NCI-H2227 (cell line): Measurements from ENCODE around the gene CTDP1.
"Not testable (repeated sequence)": the region's sequence is repeated elsewhere in the genome, so short reads cannot be mapped to it uniquely, and the experiment has no call there.

Experiments used
- DNase-seq: peaks from one replicate; lab custom pipeline; 2025; ENCODE audit not compliant: unreplicated experiment; lab: John Stamatoyannopoulos, UW

CTDP1 gene

DNA sequence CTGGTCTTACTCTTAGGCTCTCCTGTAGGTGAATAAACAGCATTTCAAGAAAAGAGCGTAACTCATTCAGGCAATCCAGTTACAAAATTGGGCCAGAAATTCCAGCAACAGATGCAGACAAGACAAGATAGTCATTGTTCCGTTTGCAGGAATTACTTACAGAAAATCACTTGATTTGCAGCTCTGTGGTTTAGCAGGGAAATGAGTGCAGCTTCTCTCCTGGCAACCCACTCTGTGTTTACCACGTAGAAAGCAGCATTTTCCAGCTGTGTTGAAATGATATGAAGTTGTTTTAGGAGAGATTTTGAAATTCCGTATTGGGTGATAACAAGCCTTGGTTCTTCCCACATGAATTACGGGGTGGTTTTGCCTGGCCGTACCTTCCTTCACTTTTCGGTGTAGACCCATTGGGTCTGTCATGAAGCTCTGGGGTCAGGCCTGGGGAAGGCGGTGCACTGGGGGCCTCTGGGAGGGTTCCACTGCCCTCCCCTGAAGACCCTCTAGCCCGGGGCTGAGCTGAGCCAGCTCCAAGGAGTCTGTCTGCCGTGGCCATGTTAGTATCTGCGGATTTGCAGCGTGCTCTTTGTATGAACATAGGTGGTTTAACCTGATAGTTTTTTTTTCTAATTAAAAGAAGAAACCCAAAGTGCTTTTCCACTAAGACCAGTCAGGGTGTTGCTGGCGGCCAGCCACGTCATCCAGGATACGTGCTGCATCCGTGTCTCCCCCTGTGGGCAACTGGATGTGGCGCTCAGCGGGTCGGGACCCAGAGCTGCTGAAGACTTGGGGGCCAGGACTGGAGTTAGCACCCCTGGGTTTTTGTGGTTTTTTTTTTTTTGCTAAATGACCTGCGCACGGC is 59.2 kb downstream of the CTDP1 start:
- no peak for DNase-seq

DNA sequence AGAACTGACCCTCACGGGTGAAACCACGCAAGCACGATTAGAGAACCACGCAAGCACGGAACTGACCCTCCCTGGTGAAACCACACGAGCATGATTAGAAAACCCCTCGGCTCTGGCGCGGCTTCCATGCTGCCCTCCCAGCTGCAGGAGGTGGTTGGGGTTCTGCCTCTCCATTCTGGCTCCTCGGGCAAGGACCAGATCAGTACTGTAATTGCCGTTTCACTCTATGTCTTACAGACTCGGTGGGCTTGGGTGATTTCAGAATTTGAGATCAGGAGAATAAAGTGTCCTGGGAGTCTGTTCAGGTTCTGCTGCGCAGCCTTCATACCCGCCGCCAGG is 59.8 kb downstream of the CTDP1 start:
- DNase-seq, result no peak

DNA sequence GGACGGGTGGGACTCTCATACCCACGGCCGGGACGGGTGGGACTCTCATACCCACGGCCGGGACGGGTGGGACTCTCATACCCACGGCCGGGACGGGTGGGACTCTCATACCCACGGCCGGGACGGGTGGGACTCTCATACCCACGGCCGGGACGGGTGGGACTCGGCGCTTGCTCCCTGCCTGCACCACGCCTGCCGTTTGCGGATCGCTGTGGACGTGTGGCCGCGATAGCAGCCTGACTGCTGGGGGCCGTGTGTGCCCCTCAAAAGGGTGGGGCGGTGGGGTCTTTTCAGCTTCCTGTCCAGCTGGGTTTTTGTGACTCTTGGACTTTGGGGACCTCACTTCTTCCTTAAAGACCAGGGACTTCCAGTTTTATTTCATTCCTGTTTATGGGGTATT is 60.4 kb downstream of the CTDP1 start:
- DNase-seq, result not testable (repeated sequence)

DNA sequence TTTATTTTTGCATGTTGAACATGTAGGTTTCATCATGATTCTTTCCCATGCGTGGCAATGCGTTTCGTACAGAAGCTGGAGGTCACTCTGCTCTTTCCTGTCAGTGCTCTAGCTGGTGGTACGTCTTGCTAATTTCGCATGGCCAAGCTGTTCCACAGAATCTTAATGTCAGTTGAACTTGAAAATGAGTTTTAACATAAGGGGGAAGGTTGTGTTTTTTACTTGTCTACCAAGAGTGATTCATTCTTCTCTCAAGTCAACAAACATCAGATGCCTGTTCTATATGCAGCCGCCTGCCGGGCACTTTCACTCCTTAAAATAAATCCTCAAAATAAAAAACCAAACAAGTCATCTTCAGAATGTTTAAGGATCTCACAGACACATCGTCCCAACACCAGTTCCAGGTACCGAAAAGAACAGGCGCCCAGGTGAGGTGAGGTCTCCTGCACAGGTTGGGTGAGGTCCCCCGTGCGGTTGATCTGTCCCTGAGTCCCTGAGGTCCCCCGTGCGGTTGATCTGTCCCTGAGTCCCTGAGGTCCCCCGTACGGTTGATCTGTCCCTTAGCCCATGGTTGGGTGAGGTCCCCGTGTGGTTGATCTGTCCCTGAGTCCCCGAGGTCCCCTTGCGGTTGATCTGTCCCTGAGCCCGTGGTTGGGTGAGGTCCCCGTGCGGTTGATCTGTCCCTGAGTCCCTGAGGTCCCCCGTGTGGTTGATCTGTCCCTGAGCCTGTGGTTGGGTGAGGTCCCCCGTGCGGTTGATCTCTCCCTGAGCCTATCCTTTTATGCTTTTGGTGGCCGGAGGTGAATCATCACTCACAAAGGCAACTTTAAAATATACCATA is 61.1 kb downstream of the CTDP1 start:
- no peak for DNase-seq

DNA sequence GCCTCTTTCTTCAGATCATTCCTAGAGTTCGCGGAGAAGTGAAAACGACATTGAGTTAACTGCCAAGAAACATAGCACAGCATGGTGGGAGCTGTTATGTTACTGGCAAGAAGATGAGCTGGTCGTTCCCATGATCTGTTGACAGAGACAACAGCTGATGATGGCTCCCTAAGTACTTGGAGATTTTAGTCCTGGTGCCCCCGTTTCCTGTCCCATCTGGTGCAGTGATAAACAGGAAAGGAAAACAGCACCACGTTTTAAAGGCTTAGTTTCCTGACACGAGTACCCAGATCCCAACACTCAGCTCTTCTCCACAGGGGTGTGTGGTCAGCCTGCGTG is 61.7 kb downstream of the CTDP1 start:
- DNase-seq, result no peak

DNA sequence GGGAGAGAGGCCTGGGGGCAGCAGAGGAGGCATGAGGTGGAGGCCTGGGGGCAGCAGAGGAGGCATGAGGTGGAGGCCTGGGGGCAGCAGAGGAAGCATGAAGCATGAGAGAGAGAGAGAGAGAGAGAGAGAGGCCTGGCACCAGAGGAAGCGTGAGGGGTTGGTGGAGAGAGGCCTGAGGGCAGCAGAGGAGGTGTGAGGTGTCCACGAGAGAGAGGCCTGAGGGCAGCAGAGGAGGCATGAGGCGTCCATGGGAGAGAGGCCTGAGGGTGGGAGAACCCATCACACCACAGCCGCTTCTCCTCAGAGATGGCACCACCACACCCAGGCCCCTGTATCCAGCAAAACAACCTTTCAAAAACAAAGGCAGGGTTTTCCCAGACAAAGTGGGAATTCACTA is 62.5 kb downstream of the CTDP1 start:
- DNase-seq, result no peak

DNA sequence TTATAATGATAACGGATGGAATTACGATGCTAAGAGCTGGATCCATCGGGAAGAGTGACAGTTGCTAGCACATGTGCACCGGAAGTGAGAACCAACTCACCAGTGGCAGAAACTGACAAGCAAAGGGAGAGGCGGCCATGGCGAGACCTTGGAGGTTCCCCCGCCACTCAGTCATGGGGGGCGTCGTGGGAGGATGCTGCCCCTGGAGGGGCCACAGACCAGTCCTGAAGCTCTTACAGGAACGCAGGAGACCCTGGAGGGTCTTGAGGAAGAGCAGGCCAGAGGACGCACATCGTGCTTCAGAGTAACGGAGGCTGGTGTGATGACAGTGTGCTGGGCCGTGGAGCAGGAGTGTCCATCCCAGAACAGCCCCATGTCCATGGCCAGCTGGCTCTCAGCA is 65.0 kb downstream of the CTDP1 start:
- DNase-seq, result no peak

DNA sequence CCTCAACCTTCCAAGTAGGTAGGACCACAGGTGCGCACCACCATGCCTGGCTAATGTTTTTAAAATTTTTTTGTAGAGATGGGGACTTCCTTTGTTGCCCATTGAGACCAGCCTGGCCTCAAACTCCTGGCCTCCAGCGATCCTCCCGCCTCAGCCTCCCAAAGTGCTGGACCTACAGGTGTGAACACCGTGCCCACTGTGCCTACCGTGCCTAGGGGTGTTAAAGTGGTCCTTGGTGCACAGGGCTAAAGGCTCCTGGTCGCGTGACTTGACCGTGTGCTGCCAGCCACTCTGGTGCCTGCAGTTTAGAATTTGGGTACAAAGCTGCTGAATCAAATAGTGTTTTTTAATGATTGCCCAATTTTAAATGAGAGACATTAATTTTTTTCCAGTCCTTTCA is 67.1 kb downstream of the CTDP1 start:
- DNase-seq, result no peak

DNA sequence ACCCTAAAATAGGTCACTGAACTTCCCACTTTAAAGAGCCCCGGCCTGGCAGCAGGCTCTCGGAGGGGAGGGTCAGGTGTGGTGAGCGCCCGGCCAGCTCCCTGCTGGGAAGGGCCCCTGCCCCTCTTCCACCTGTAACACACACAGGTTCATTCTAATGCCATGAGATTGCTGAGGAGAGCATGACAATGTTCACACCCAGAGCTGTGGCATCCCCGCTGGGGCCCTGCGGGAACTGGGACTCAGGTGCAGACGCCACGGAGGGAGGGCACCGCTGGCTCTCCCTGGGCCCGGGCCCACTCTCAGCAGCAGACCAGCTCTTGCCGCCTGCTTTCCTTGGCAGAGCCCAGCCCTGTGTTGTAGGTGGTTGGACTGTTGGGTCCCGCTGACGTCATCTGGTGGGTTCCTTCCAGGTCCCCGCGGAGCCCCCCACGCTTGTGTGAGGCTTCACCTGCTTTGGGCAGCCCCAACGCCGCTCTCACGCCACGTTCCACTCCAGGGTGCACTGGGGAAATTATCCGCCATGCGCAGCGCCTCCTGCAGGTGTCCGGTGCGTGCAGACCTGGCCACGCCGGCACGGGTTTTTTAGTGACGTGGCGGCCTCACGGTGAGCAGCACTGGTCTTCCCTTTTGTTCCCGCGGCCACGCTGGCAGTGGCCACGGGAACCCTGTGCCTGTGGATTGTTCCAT is 67.7 kb downstream of the CTDP1 start:
- DNase-seq, result no peak

DNA sequence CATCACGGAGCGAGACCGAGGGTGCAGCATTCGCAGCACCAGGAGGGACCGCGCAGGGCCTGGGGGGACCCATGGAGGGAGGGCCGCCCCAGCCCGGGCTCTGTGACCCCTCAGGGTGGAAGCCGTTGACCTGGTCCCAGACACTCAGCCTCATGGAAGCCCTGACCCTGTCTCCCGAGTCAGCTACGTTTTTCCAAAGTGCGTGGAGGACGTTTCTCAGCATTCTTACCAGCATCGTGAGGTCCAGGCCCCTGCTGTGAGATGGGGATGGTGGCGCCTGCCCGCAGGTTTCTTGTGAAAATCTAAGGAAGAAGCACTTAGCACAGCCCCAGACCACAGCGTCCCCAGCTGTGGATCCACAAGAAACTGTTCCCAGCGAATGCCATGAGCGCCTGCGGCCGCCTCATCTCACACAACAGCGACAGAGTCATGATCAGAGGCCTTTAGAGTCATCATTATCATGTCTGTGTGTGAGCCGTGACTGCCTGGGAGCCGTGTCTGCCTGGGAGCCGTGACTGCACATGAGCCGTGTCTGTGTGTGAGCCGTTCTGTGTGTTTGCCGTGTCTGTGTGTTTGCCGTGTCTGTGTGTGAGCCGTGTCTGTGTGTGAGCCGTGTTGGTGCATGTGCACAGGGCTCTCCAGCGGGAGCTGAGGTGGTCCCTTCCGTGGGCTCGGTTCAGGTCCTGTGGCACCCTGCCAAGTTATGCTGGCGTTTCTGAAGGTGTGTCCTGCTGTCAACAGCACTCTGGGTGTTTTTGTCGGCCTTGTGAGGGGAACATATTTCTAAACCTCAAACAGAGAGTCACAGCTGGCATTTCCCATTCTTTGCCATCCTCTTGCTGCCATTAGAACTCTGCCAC is 68.9 kb downstream of the CTDP1 start:
- no peak for DNase-seq

DNA sequence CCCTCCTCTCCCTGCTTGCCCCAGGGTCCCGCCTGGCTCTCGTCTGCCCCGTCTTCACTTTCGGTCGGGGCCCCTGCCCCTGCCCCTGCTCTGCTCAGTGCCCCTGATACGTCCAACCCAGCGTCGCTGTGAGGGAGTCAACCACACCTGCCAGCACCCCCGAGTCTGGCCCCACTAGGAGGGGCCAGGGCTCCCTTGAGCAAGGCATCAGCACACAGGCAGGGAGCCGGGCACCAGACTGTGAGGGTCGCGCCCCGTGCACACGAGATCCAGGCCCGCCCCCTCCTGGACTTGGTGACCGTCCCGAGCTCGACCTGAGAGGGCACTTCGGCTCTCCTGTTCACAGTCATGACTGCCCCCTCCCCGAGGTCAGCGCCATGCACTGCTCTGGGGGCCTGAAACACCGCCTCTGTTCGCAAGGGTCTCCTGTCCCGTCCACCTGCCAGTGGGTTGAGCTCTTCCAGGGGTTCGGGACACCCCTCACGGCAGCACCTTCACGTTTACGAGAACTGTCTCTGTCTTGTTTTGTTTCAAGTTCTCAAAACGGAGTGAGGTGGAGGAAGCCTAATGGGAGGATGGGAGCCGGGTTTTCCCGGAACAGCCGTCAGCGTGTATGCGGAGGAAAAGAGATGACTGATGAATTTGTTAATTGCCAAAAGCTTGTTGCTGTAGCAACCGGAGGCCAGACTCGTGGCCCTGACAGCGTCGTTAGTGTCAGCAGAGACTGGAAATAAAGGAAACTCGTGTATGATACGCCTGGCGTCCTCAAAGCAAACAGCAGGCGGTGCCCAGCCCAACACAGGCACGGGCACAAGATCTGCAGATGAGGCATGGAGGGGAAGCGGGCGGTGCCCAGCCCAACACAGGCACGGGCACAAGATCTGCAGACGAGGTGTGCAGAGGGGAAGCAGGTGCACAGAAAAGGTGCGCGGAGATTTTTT is 69.9 kb downstream of the CTDP1 start:
- DNase-seq, result no peak

DNA sequence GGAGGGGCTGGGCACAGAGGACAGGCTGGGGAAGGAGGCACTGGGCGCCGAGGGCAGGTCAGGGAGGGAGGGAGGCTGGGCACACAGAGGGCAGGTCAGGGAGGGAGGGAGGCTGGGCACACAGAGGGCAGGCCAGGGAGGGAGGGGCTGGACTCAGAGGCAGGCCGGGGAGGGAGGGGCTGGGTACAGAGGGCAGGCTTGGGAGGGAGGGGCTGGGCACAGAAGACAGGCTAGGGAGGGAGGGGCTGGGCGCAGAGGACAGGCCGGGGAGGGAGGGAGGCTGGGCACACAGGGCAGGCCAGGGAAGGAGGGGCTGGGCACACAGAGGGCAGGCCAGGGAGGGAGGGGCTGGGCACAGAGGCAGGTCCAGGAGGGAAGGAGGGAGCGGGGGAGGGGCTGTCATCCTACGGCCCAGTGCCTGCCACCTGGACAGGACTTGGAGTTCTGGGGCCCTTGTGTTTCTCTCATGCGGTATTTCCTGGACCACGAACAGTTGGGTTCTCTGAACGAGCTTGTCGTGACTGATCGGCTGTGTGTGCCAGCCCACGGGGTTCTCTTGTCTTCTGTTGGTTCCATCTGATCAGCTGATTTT is 71.5 kb downstream of the CTDP1 start:
- DNase-seq, result no peak

DNA sequence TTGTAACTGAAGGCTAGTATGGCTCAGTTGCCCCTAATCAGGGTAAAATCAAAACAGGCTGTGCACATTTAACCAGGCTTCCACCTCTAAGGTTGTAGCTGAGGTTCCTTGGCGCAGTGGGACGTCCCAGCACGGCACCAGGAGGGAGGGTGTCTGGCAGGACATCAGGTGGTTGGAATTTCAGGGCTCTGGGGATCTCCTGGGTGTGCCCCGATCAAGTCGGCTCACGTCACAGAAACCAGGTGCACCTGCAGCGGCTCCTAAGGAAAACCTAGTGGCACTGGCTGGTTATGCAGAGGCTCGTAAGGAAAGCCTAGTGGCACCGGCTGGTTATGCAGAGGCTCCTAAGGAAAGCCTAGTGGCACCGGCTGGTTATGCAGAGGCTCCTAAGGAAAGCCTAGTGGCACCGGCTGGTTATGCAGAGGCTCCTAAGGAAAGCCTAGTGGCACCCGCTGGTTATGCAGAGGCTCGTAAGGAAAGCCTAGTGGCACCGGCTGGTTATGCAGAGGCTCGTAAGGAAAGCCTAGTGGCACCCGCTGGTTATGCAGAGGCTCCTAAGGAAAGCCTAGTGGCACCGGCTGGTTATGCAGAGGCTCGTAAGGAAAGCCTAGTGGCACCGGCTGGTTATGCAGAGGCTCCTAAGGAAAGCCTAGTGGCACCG is 72.4 kb downstream of the CTDP1 start:
- DNase-seq, result not testable (repeated sequence)

DNA sequence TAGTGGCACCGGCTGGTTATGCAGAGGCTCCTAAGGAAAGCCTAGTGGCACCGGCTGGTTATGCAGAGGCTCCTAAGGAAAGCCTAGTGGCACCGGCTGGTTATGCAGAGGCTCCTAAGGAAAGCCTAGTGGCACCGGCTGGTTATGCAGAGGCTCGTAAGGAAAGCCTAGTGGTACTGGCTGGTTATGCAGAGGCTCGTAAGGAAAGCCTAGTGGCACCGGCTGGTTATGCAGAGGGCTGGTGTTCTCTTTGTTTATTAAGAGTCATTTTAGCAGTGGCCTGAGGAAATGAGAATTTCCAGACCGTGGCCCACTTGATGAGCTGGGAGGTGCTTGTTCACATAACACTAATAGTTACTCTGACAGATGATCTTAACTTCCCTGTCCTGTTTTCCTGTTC is 73.3 kb downstream of the CTDP1 start:
- not testable (repeated sequence) for DNase-seq

DNA sequence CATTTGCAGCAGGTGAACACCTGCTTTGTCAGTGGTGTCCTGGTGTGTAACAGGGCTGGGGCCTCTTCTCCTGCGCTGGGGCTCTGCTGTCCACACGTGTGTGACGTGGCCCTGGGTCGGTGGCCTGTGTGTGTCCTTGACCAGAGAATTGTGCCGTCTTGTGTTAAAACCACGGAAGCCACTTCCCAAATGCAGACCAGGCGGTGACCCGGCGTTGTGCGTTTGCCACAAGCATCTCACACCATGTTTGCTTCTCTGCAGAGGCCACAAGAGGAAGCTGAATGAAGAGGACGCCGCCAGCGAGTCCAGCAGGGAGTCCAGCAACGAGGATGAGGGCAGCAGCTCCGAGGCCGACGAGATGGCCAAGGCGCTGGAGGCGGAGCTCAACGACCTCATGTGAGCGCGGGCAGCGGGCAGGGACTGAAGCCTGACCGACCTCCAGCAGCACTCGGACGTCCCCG is 73.8 kb downstream of the CTDP1 start:
- DNase-seq, result no peak

DNA sequence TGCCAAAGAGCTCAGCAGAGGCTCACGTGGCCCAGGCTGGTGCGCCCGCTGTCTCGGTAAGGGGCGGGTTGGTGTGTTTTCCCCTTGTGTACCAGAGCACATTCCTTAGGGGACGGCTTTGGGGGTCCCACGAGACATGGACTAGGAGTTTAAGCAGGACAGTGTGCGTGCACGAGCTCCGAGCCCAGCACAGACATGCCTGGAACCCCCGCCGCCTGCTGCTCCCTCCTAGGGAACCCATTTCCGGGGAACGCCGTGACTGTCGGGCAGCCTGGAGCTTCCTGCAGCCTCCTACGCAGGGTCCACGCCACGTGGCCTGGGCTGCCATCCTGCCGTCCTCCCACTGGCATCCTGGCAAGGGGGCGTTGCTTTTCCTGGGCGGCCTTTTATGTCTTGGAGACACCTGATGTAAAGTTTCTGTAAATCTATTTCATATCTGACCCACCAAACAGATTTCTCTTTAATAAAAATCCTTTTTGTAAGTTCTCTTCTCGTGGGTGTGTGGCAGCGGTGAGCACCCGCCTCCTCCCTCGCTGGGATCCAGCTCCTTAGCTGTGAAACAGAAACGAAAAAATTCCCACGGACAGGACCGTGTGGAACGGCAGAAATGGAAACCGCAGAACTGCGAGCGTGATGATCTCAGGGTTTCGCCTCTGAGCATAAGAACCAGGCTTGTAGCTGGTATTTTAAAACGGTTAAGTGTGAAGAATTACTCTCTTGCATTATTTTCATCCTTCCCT is 74.6 kb downstream of the CTDP1 start:
- no peak for DNase-seq

DNA sequence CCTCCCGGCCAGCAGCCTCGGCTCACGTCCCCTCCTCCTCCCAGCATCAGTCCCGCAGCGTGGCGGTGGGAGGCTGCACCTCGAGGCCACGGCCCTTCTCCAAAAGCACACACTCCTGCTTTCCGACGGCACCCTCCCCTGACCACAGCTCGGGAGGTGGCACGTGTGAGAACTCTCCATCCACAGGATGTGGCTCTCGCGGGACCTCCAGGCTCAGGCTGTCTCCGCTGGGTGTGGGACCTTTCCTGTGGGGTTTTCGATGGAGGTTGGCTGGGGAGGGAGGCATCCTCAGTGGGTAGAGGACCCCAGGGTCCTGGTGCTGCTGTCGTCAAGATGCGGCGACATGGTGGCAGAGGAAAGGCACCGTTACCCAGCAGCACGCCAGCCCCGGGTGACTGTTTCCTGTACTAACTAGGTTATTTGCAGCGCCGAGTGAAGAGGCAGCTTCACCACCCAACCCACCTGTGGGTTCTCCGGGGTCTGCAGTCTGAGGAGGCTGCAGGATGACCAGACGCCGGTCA is 75.3 kb downstream of the CTDP1 start:
- DNase-seq, result no peak
